ENCODE measurements around the gene CHRDL1. TPM values are rescaled to one million over a fixed set of nuclear protein-coding genes. Genes with fewer than 3 reads are reported as not detected.

The CHRDL1 gene
- total and polyA plus RNA-seq, 2 donors (not counting 1 experiment from before 2014, with no cell fraction given) = not detected

DNA sequence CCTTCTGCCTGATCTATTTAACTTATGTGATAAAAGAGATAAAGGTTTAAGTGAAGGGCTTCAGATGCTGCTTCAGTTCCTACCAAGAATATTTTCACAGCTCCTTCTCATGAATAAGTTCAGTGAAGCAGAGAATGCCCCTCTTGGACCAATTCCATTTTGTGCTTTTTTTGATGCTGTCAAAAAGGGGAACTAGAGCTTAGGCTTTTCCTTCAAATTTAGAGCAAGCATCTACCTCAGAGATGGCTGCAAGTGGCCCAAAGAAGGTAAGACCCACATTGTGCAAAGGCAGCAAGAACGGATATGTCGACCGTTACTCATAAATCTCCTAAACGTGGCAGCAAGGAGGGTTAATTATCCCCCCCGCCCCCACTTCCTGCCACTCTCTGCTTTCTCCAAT is 4.5 kb downstream of the CHRDL1 start:
- ATAC-seq (ENCODE audit: low read depth) (no peak), DNase-seq (no peak)
- Histone ChIP-seq H3K79me2 (ENCODE audit: control insufficient read depth, insufficient read depth, low read length) (no peaks in the 10 kb centered on the region), H3K4me2 (replicated peaks; ENCODE audit: low read depth, low read length, poor library complexity, severe bottlenecking) (no peak overlapping the region), H3K27me3 (replicated peaks in 1 of 4; ENCODE audit: control extremely low read depth in 1 of 4, control insufficient read depth in 3 of 4, insufficient read depth in 4 of 4, low read length in 3 of 4) (peaks cover 0 to under 1% (median 0%) of the 10 kb centered on the region in 4 experiments), H3K9me3 (ENCODE audit: control extremely low read depth in 1 of 3, control insufficient read depth in 2 of 3, insufficient read depth in 1 of 3, low read length in 2 of 3) (no peaks in the 10 kb centered on the region), H3K27ac (ENCODE audit: low read length in 2 of 2) (no peak overlapping the region), H3K36me3 (replicated peaks in 1 of 2; ENCODE audit: control extremely low read depth in 1 of 2, control insufficient read depth in 1 of 2, extremely low read depth in 1 of 2, insufficient read depth in 2 of 2, low read length in 1 of 2) (no peaks in the 10 kb centered on the region), H2AFZ (ENCODE audit: insufficient read depth, low read depth, low read length, poor library complexity, severe bottlenecking) (no peak overlapping the region), H3K9ac (ENCODE audit: low read length) (no peak overlapping the region), H3K4me3 (ENCODE audit: control extremely low read depth in 1 of 5, extremely low read depth in 1 of 5, insufficient read depth in 1 of 5, low read depth in 2 of 5, low read length in 4 of 5) (no peak overlapping the region), H3K4me1 (ENCODE audit: control insufficient read depth in 2 of 2, insufficient read depth in 2 of 2, low read length in 2 of 2) (no peaks in the 10 kb centered on the region), H4K20me1 (ENCODE audit: control insufficient read depth, insufficient read depth, low read length, poor library complexity, severe bottlenecking) (no peaks in the 10 kb centered on the region)
- CTCF ChIA-PET = no interaction called here
- Mint-ChIP-seq H3K27me3 (peaks cover 10% of the 10 kb centered on the region), H3K4me3 (no peak overlapping the region), H3K9me3 (ENCODE audit: insufficient read depth) (no peaks in the 10 kb centered on the region), H3K27ac (no peak overlapping the region), H3K4me1 (no peaks in the 10 kb centered on the region)
- WGBS (ENCODE audit: insufficient coverage) = no CpG with 5 or more reads among the region's 5 CpGs
- POLR2A ChIA-PET = no interaction called here
- TF ChIP-seq EZH2 (IDR thresholded peaks at IDR 0.05; ENCODE audit: borderline replicate concordance, insufficient read depth, low read depth, low read length, poor library complexity, severe bottlenecking) (no peak), CTCF (IDR thresholded peaks at IDR 0.05) (no peak)
- intact Hi-C loops (cut with micrococcal nuclease) = no loop called here

- no peaks in the 10 kb centered on the region for H3K79me2 ChIP-seq (ENCODE audit: control insufficient read depth, insufficient read depth, low read length)
- no peaks in the 10 kb centered on the region for H3K4me1 ChIP-seq (ENCODE audit: control insufficient read depth in 2 of 2, insufficient read depth in 2 of 2, low read length in 2 of 2)
- intact Hi-C loops (cut with micrococcal nuclease) = no loop called here
- DNase-seq (no peak), ATAC-seq (ENCODE audit: low read depth) (no peak)
- no CpG with 5 or more reads among the region's 4 CpGs for WGBS (ENCODE audit: insufficient coverage)
- no peak overlapping the region for H2AFZ ChIP-seq (ENCODE audit: insufficient read depth, low read depth, low read length, poor library complexity, severe bottlenecking)
- no peak overlapping the region for H3K4me3 ChIP-seq (ENCODE audit: control extremely low read depth in 1 of 5, extremely low read depth in 1 of 5, insufficient read depth in 1 of 5, low read depth in 2 of 5, low read length in 4 of 5)
- H3K4me2 ChIP-seq (replicated peaks; ENCODE audit: low read depth, low read length, poor library complexity, severe bottlenecking) = no peak overlapping the region
- H3K9me3 ChIP-seq (ENCODE audit: control extremely low read depth in 1 of 3, control insufficient read depth in 2 of 3, insufficient read depth in 1 of 3, low read length in 2 of 3) = no peaks in the 10 kb centered on the region
- ChIA-PET CTCF (no interaction called here), POLR2A (no interaction called here)
- Mint-ChIP-seq H3K4me3 (no peak overlapping the region), H3K27ac (no peak overlapping the region), H3K27me3 (no peaks in the 10 kb centered on the region), H3K4me1 (no peaks in the 10 kb centered on the region), H3K9me3 (ENCODE audit: insufficient read depth) (no peaks in the 10 kb centered on the region)
- no peak overlapping the region for H3K9ac ChIP-seq (ENCODE audit: low read length)
- no peaks in the 10 kb centered on the region for H3K36me3 ChIP-seq (replicated peaks in 1 of 2; ENCODE audit: control extremely low read depth in 1 of 2, control insufficient read depth in 1 of 2, extremely low read depth in 1 of 2, insufficient read depth in 2 of 2, low read length in 1 of 2)
- H3K27me3 ChIP-seq (replicated peaks in 1 of 4; ENCODE audit: control extremely low read depth in 1 of 4, control insufficient read depth in 3 of 4, insufficient read depth in 4 of 4, low read length in 3 of 4) = no peaks in the 10 kb centered on the region
- TF ChIP-seq EZH2 (IDR thresholded peaks at IDR 0.05; ENCODE audit: borderline replicate concordance, insufficient read depth, low read depth, low read length, poor library complexity, severe bottlenecking) = no peak
- TF ChIP-seq CTCF (IDR thresholded peaks at IDR 0.05) = no peak
- H4K20me1 ChIP-seq (ENCODE audit: control insufficient read depth, insufficient read depth, low read length, poor library complexity, severe bottlenecking) = no peaks in the 10 kb centered on the region
- H3K27ac ChIP-seq (ENCODE audit: low read length in 2 of 2) = no peak overlapping the region
These were observed 9.1 kb downstream of the CHRDL1 start for GRCh38 chrX:110786486-110786885.
